HepG2 (cell line): ENCODE measurements around the gene SPACA9. TPM values are rescaled to one million over a fixed set of nuclear protein-coding genes. Genes with fewer than 3 reads are reported as not detected.

Experiments
- ATAC-seq: fragments of 200-7000 bp; cut with Tn5 transposase; 3 replicates; pipeline ENCODE4 v1.9.1; 2020; ENCODE audit warnings: mild to moderate bottlenecking, moderate library complexity
- BruUV-seq: library from RNA; stranded (reverse); fragments of 400-500 nt; replicated peaks from 2 replicates; lab custom pipeline; 2021; lab: Mats Ljungman, UMichigan
- CTCF ChIA-PET: fragments of 300-600 bp; formaldehyde crosslinking; extraction: SDS; loops from one replicate; lab custom pipeline; 2021; ENCODE audit warnings: low total read pairs, inconsistent platforms, low intra/inter-chr PET ratio; lab: Yijun Ruan, JAX
- POLR2A ChIA-PET: fragments of 350-600 bp; sonication (Branson Sonifier 250); formaldehyde crosslinking; loops from one replicate; lab custom pipeline; 2020; ENCODE audit warnings: antibody characterized with exemption, inconsistent platforms; lab: Yijun Ruan, JAX
- DNase-seq: peaks from one replicate; pipeline ENCODE4 v3.0.0-alpha.2; 2015; ENCODE audit warnings: low spot score
- FAIRE-seq: peaks from 3 replicates; lab custom pipeline; 2011; peaks lifted over from hg19 to GRCh38; lab: Jason Lieb, UNC
- H2AFZ ChIP-seq: one replicate; pipeline ENCODE4 v1.6.1; 2011; ENCODE audit warnings: low read length, inconsistent platforms
- H3K27ac ChIP-seq: fragments of 300-600 bp; 3 replicates; pipeline ENCODE4 v1.8.0; 2011; ENCODE audit warnings: mixed run types, mild to moderate bottlenecking, mixed read lengths, low read length, inconsistent platforms; ENCODE audit not compliant: insufficient read depth; ENCODE audit errors: extremely low read length
- H3K27me3 ChIP-seq, 2 experiments: fragments of 200-600 bp in 1 of 2; 2 replicates in 1 of 2; 3 replicates in 1 of 2; pipeline versions ENCODE4 v1.6.0 to v1.8.0; 2011; ENCODE audit warnings: low read length in 2 of 2, mild to moderate bottlenecking in 2 of 2, moderate library complexity in 2 of 2, inconsistent platforms in 1 of 2; ENCODE audit not compliant: insufficient read depth in 2 of 2, control insufficient read depth in 1 of 2
- H3K36me3 ChIP-seq, 2 experiments: fragments of 200-600 bp in 1 of 2; replicated peaks in 1 of 2; 2 replicates in 1 of 2; 3 replicates in 1 of 2; pipeline versions ENCODE4 v1.5.1 to v1.8.0; 2011; ENCODE audit warnings: low read length in 2 of 2, inconsistent platforms in 1 of 2; ENCODE audit not compliant: insufficient read depth in 2 of 2, control insufficient read depth in 1 of 2
- H3K4me1 ChIP-seq: 2 replicates; pipeline ENCODE4 v1.5.1; 2012; ENCODE audit warnings: low read length, inconsistent platforms; ENCODE audit not compliant: insufficient read depth
- H3K4me2 ChIP-seq: 2 replicates; pipeline ENCODE4 v1.6.0; 2011; ENCODE audit warnings: low read depth, low read length, inconsistent platforms
- H3K4me3 ChIP-seq, 3 experiments: fragments of 200-600 bp in 1 of 3; sonication (generic), shearing (Covaris generic) in 1 of 3; replicated peaks in 1 of 3; 2 replicates each; pipeline ENCODE4 v1.5.1; 2011 to 2016; ENCODE audit warnings: low read length in 3 of 3, inconsistent platforms in 2 of 3, low read depth in 2 of 3, mild to moderate bottlenecking in 2 of 3, control low read depth in 1 of 3, mixed read lengths in 1 of 3; ENCODE audit not compliant: insufficient read depth in 1 of 3
- H3K79me2 ChIP-seq: one replicate; pipeline ENCODE4 v1.6.1; 2011; ENCODE audit warnings: low read length, inconsistent platforms; ENCODE audit not compliant: insufficient read depth
- H3K9ac ChIP-seq: 2 replicates; pipeline ENCODE4 v1.6.0; 2011; ENCODE audit warnings: mild to moderate bottlenecking, low read depth, low read length, inconsistent platforms; ENCODE audit not compliant: insufficient read depth
- H3K9me3 ChIP-seq: 2 replicates; pipeline ENCODE4 v1.5.1; 2012; ENCODE audit warnings: mild to moderate bottlenecking, low read length
- H4K20me1 ChIP-seq: 2 replicates; pipeline ENCODE4 v1.6.0; 2011; ENCODE audit warnings: inconsistent platforms, mild to moderate bottlenecking, low read length, moderate library complexity; ENCODE audit not compliant: insufficient read depth
- ASH2L ChIP-seq: fragments of 300-600, 200-600 bp; sonication (generic); IDR thresholded peaks from 2 replicates; pipeline ENCODE4 v1.7.0; 2017; ENCODE audit warnings: low read depth, mild to moderate bottlenecking, moderate library complexity, mixed read lengths, low read length; ENCODE audit not compliant: insufficient read length
- CBX1 ChIP-seq: IDR thresholded peaks from one replicate; pipeline ENCODE4 v1.6.1; 2016; ENCODE audit warnings: antibody characterized with exemption, low read depth
- CBX2 ChIP-seq, 2 experiments: fragments of 200-600 bp in 1 of 2; sonication (generic); formaldehyde crosslinking in 1 of 2; IDR thresholded peaks; 2 replicates each; pipeline versions ENCODE4 v1.7.0 to v1.8.1; 2018 to 2022; ENCODE audit warnings: low read depth in 2 of 2, low read length in 1 of 2, mild to moderate bottlenecking in 1 of 2, missing genetic modification reagents in 1 of 2
- DRAP1 ChIP-seq: IDR thresholded peaks from 2 replicates; pipeline ENCODE4 v1.6.1; 2016; ENCODE audit warnings: missing genetic modification reagents, missing compliant biosample characterization
- HNRNPH1 ChIP-seq: fragments of 200-400 bp; formaldehyde crosslinking; optimal IDR thresholded peaks from 2 replicates; pipeline ENCODE3; 2017; ENCODE audit warnings: mild to moderate bottlenecking, low read depth, low read length
- KDM1A ChIP-seq: IDR thresholded peaks from 2 replicates; pipeline ENCODE4 v1.6.1; 2016; ENCODE audit warnings: missing compliant biosample characterization
- MTA3 ChIP-seq: sonication (generic); formaldehyde crosslinking; IDR thresholded peaks from 2 replicates; pipeline ENCODE4 v1.4.0; 2020; ENCODE audit warnings: missing genetic modification reagents
- NR0B2 ChIP-seq: sonication (generic); formaldehyde crosslinking; IDR thresholded peaks from 2 replicates; pipeline ENCODE4 v1.4.0; 2020; ENCODE audit warnings: mild to moderate bottlenecking, missing genetic modification reagents
- SKIL ChIP-seq: sonication (generic); formaldehyde crosslinking; IDR thresholded peaks from 2 replicates; pipeline ENCODE4 v1.8.0; 2022; ENCODE audit warnings: missing genetic modification reagents, mild to moderate bottlenecking, moderate library complexity, borderline replicate concordance
- ZKSCAN1 ChIP-seq: fragments of 150-350 bp; IDR thresholded peaks from 2 replicates; pipeline ENCODE4 v1.6.1; 2014; ENCODE audit warnings: low read length
- ZNF20 ChIP-seq: sonication (generic); formaldehyde crosslinking; IDR thresholded peaks from 2 replicates; pipeline ENCODE4 v1.4.0; 2020; ENCODE audit warnings: mild to moderate bottlenecking, moderate library complexity, missing genetic modification reagents
- ZNF446 ChIP-seq: sonication (generic); formaldehyde crosslinking; IDR thresholded peaks from 2 replicates; pipeline ENCODE4 v1.5.0; 2020; ENCODE audit warnings: mild to moderate bottlenecking, missing genetic modification reagents
- ZNF607 ChIP-seq: sonication (generic); formaldehyde crosslinking; IDR thresholded peaks from 2 replicates; pipeline ENCODE4 v1.5.1; 2020; ENCODE audit warnings: missing genetic modification reagents, mild to moderate bottlenecking, borderline replicate concordance
- ZNF644 ChIP-seq: IDR thresholded peaks from 2 replicates; pipeline ENCODE4 v1.6.1; 2016; ENCODE audit warnings: low read depth
- ZNF768 ChIP-seq: sonication (generic); formaldehyde crosslinking; IDR thresholded peaks from 2 replicates; pipeline ENCODE4 v1.4.0; 2020; ENCODE audit warnings: missing genetic modification reagents
- ZSCAN20 ChIP-seq: sonication (generic); formaldehyde crosslinking; IDR thresholded peaks from 2 replicates; pipeline ENCODE4 v1.4.0; 2020; ENCODE audit warnings: missing genetic modification reagents, mild to moderate bottlenecking, borderline replicate concordance
- WGBS: methylation state at CpG from one replicate; pipeline ENCODE4 v1.1.6; 2017; ENCODE audit warnings: low lambda C conversion rate; 5-methylcytosine and 5-hydroxymethylcytosine counted together
- in situ Hi-C: cut with HindIII; loops from 2 replicates; pipeline ENCODE4 v1.10.0; 2017; ENCODE audit warnings: low pct_unique_long_range_greater_than_20kb; ENCODE audit not compliant: extremely low pct_ligation_motif_present
- intact Hi-C: fragments of 100-400 bp; cut with micrococcal nuclease; formaldehyde crosslinking; loops from one replicate; pipeline ENCODE4 v1.10.0; 2022; ENCODE audit not compliant: unreplicated experiment
- polyA plus RNA-seq, 8 experiments: library from polyadenylated mRNA; depleted of rRNA in 3 of 8; stranded (reverse) in 7 of 8; unstranded in 1 of 8; fragments of >200 nt; fragmentation: Illumina TruSeq in 4 of 8; extraction: Trizol in 4 of 8; gene quantifications; 2 replicates each; pipeline versions ENCODE4 v1.2.1 to v1.2.3, GENCODE V29; 2011 to 2016; ENCODE audit warnings: low read depth in 4 of 8, missing spikeins in 1 of 8, mixed read lengths in 1 of 8; ENCODE audit not compliant: insufficient read depth in 1 of 8
- total RNA-seq, 5 experiments: library from RNA; depleted of rRNA; stranded (reverse); fragments of >200 nt; fragmentation: Illumina TruSeq; extraction: Trizol; gene quantifications; 2 replicates each; pipeline ENCODE4 v1.2.3, GENCODE V29; 2016; ENCODE audit warnings: low read depth in 1 of 5
- TF ChIP-seq, protein P1 (sequence below): sonication (generic); formaldehyde crosslinking; IDR thresholded peaks from 2 replicates; pipeline ENCODE4 v1.4.0; 2020; ENCODE audit warnings: mild to moderate bottlenecking, missing genetic modification reagents
- TF ChIP-seq, protein P2 (sequence below): sonication (generic); formaldehyde crosslinking; IDR thresholded peaks from 2 replicates; pipeline ENCODE4 v1.9.0; 2021; ENCODE audit warnings: missing genetic modification reagents, mild to moderate bottlenecking, borderline replicate concordance
- TF ChIP-seq, protein P3 (sequence below): sonication (generic); formaldehyde crosslinking; IDR thresholded peaks from 2 replicates; pipeline ENCODE4 v1.4.0; 2020; ENCODE audit warnings: mild to moderate bottlenecking, missing genetic modification reagents

The SPACA9 gene
- total and polyA plus RNA-seq, 2 of the 13 experiments (the other 11 are each of a cell fraction or from before 2014, with no cell fraction given) = 0.15 to 0.38 TPM

- CTCF ChIA-PET = no interaction called here
- Histone ChIP-seq H3K27me3 (no peaks in the 10 kb centered on the region), H3K4me3 (no peak overlapping the region), H2AFZ (no peak overlapping the region), H3K9me3 (no peaks in the 10 kb centered on the region), H3K27ac (no peak overlapping the region), H3K4me2 (no peak overlapping the region), H3K4me1 (no peaks in the 10 kb centered on the region), H3K9ac (no peak overlapping the region), H3K79me2 (no peaks in the 10 kb centered on the region), H3K36me3 (peaks cover 12 to 52% of the 10 kb centered on the region in 2 experiments), H4K20me1 (0 out of 2 replicates have a peak, but pooled peaks cover 4% of the 10 kb centered on the region)
- TF ChIP-seq SKIL (CRISPR knock-in tag) (no peak), CBX1 (no peak), KDM1A (CRISPR knock-in tag) (no peak), MTA3 (CRISPR knock-in tag) (no peak), ZNF20 (CRISPR knock-in tag) (no peak), ZNF446 (no peak), NR0B2 (CRISPR knock-in tag) (no peak), ASH2L (no peak), ZNF607 (CRISPR knock-in tag) (no peak), DRAP1 (no peak), ZKSCAN1 (no peak), HNRNPH1 (no peak), CBX2 (IDR thresholded peaks at IDR 0.05; ENCODE audit: low read depth, low read length) (no peak), CBX2 (CRISPR knock-in tag; IDR thresholded peaks at IDR 0.05; ENCODE audit: low read depth) (no peak), ZSCAN20 (CRISPR knock-in tag) (no peak), ZNF644 (CRISPR knock-in tag) (no peak), ZNF768 (CRISPR knock-in tag) (no peak)
- TF ChIP-seq, protein P1, sequence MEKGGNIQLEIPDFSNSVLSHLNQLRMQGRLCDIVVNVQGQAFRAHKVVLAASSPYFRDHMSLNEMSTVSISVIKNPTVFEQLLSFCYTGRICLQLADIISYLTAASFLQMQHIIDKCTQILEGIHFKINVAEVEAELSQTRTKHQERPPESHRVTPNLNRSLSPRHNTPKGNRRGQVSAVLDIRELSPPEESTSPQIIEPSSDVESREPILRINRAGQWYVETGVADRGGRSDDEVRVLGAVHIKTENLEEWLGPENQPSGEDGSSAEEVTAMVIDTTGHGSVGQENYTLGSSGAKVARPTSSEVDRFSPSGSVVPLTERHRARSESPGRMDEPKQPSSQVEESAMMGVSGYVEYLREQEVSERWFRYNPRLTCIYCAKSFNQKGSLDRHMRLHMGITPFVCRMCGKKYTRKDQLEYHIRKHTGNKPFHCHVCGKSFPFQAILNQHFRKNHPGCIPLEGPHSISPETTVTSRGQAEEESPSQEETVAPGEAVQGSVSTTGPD (CRISPR knock-in tag) = no peak
- TF ChIP-seq, protein P2, sequence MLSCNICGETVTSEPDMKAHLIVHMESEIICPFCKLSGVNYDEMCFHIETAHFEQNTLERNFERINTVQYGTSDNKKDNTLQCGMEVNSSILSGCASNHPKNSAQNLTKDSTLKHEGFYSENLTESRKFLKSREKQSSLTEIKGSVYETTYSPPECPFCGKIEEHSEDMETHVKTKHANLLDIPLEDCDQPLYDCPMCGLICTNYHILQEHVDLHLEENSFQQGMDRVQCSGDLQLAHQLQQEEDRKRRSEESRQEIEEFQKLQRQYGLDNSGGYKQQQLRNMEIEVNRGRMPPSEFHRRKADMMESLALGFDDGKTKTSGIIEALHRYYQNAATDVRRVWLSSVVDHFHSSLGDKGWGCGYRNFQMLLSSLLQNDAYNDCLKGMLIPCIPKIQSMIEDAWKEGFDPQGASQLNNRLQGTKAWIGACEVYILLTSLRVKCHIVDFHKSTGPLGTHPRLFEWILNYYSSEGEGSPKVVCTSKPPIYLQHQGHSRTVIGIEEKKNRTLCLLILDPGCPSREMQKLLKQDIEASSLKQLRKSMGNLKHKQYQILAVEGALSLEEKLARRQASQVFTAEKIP (CRISPR knock-in tag) = no peak
- TF ChIP-seq, protein P3, sequence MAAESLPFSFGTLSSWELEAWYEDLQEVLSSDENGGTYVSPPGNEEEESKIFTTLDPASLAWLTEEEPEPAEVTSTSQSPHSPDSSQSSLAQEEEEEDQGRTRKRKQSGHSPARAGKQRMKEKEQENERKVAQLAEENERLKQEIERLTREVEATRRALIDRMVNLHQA (CRISPR knock-in tag) = no peak
- POLR2A ChIA-PET = no interaction called here
- no TSS peak for BruUV-seq
- 96% methylated on average over 4 of the region's 4 CpGs for WGBS
- no peak for DNase-seq
- intact Hi-C loops = no loop called here
- in situ Hi-C loops = no loop called here
- no peak for ATAC-seq
- no peak for FAIRE-seq
These were observed 33.4 kb downstream of the SPACA9 start for GRCh38 chr9:132912131-132912530.
